ENCODE measurements around the gene SLC25A30. TPM values are rescaled to one million over a fixed set of nuclear protein-coding genes. Genes with fewer than 3 reads are reported as not detected.
A peak's percentile ranks its signal among the peaks of the same experiment; 100 is the strongest.
"Not testable (repeated sequence)": the region's sequence is repeated elsewhere in the genome, so short reads cannot be mapped to it uniquely, and the experiment has no call there.

The SLC25A30 gene
- total RNA-seq, 2 experiments from 2014 or later: 17.5 to 17.6 TPM

DNA sequence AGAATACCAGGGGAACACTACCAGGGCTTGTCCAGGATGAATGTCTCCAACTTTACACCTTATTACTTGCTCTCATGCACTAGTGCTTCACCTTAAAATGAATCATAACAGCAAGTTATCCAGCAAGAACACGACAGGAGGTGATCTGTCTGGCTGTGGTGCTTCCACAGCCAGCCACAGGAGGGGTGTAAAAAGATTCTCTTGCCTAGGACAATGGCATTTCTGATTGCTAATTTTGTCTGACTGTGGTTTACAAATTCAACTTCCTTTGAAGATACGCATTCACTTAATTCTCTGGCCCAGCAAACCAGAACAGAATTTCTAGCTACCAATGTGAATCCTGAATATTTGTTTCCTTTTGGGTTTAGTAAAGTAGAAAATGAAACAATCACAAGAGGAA is 23.5 kb upstream of the SLC25A30 start:
- DNase-seq: no peak
- Mint-ChIP-seq H3K27ac (peak overlapping the region; percentile 9), H3K27me3 (peaks cover 5% of the 10 kb centered on the region), H3K4me3 (no peak overlapping the region), H3K4me1 (peaks cover 29% of the 10 kb centered on the region), H3K36me3 (ENCODE audit: low read depth) (no peaks in the 10 kb centered on the region), H3K9me3 (no peaks in the 10 kb centered on the region)
- ChIA-PET POLR2A (interaction anchor here (0.9 kb wide), 1 partner anchor 24 kb away, joined by 4 read pairs; no protein-coding TSS in a partner anchor), CTCF (interaction anchor here (0.9 kb wide), 1 partner anchor 32 kb away, joined by 3 read pairs; no protein-coding TSS in a partner anchor)

DNA sequence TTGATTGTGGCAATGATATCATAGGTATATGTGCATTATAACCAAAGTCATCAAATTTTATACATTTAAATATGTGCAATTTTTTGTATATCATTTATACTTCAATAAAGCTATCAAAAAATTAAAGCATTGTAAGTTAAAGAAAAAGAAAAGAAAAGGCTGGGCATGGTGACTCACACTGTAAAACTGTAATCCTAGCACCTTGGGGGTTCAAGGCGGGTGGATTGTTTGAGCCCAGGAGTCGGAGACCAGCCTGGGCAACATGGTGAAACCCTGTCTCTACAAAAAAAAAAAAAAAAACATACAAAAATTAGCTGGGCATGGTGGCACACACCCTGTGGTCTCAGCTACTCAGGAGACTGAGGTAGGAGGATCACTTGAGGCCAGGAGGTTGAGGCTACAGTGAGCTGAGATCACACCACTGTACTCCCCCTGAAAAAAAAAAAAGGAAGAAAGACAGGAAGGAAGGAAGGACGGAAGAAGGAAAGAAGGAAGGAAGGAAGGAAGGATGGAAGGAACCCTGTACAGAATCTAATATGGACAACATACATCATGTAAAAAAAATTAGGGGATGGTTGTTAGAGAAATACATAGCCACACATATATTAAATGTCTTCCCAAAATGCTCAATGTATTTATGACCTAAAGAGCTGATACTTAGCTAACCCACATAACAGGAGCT is 21.7 kb upstream of the SLC25A30 start:
- peaks cover 27% of the 10 kb centered on the region for H3K4me1 Mint-ChIP-seq
- CTCF ChIA-PET: interaction anchor here (0.7 to 0.9 kb wide), 3 partner anchors 27 to 515 kb away, joined by 3 to 6 read pairs (median 3); no protein-coding TSS in a partner anchor
- no peaks in the 10 kb centered on the region for H3K27me3 Mint-ChIP-seq
- H3K36me3 Mint-ChIP-seq (ENCODE audit: low read depth): no peaks in the 10 kb centered on the region
- no peak overlapping the region for H3K4me3 Mint-ChIP-seq
- DNase-seq: no peak
- no peaks in the 10 kb centered on the region for H3K9me3 Mint-ChIP-seq
- no peak overlapping the region for H3K27ac Mint-ChIP-seq
- POLR2A ChIA-PET: interaction anchor here (1.1 kb wide), 1 partner anchor 21 kb away, joined by 3 read pairs; the partner anchor contains the start of gene SLC25A30

DNA sequence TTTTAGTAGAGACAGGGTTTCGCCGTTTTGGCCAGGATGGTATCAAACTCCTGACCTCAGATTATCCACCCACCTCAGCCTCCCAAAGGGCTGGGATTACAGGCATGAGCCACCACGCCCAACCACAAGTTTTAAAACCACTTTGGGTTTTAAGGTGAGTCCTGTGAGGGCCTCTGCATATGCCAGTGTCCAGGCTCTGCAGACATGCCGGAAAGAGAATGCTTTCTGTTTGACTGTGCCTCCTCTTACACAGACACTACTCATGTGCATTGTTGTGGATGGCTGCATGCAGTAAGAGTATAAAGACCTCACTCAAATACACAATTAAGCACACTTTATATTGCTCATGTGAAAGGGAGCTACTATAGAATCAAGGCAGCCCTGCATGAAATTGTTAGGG is 20.8 kb upstream of the SLC25A30 start:
- no peak for DNase-seq
- peaks cover 27% of the 10 kb centered on the region for H3K4me1 Mint-ChIP-seq
- no peak overlapping the region for H3K4me3 Mint-ChIP-seq
- no peak overlapping the region for H3K27ac Mint-ChIP-seq
- ChIA-PET CTCF (interaction anchor here (0.9 kb wide), 1 partner anchor 26 kb away, joined by 3 read pairs; no protein-coding TSS in a partner anchor), POLR2A (no interaction called here)
- H3K27me3 Mint-ChIP-seq: no peaks in the 10 kb centered on the region
- H3K36me3 Mint-ChIP-seq (ENCODE audit: low read depth): no peaks in the 10 kb centered on the region
- H3K9me3 Mint-ChIP-seq: no peaks in the 10 kb centered on the region

- ChIA-PET POLR2A (no interaction called here), CTCF (no interaction called here)
- Mint-ChIP-seq H3K4me1 (peaks cover 27% of the 10 kb centered on the region), H3K4me3 (no peak overlapping the region), H3K9me3 (no peaks in the 10 kb centered on the region), H3K27me3 (no peaks in the 10 kb centered on the region), H3K36me3 (ENCODE audit: low read depth) (no peaks in the 10 kb centered on the region), H3K27ac (no peak overlapping the region)
- no peak for DNase-seq
Observed at GRCh38 chr13:45437947-45438346, 19.8 kb upstream of the SLC25A30 start.

DNA sequence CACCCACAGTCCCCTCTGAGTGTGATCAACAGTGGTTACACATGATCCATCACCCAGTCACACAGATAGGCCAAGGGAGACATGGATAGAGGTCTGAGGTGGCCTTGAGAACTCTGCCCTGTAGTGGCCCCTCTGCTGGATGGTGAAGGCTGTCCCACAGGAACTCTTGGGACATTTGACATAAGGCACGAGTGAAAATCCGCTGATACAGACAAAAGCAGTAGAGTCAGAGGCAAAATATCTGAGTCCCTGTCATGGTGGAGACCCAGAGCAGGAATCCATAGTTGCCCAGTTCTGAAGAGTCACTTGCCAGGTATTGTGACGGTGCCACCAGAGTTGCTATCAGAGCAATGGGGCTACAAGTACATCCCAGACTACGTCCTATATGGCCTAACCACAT is 18.8 kb upstream of the SLC25A30 start:
- Mint-ChIP-seq H3K9me3 (no peaks in the 10 kb centered on the region), H3K27ac (no peak overlapping the region), H3K27me3 (no peaks in the 10 kb centered on the region), H3K4me1 (peaks cover 24% of the 10 kb centered on the region), H3K36me3 (ENCODE audit: low read depth) (no peaks in the 10 kb centered on the region), H3K4me3 (no peak overlapping the region)
- no peak for DNase-seq
- POLR2A ChIA-PET: no interaction called here
- CTCF ChIA-PET: interaction anchor here (0.6 kb wide), 1 partner anchor 347 kb away, joined by 4 read pairs; no protein-coding TSS in a partner anchor

- no peak overlapping the region for H3K4me3 Mint-ChIP-seq
- H3K27ac Mint-ChIP-seq: no peak overlapping the region
- peaks cover 18% of the 10 kb centered on the region for H3K4me1 Mint-ChIP-seq
- POLR2A ChIA-PET: no interaction called here
- H3K27me3 Mint-ChIP-seq: no peaks in the 10 kb centered on the region
- CTCF ChIA-PET: interaction anchor here (0.7 kb wide), 1 partner anchor 67 kb away, joined by 4 read pairs; no protein-coding TSS in a partner anchor
- H3K36me3 Mint-ChIP-seq (ENCODE audit: low read depth): no peaks in the 10 kb centered on the region
- DNase-seq: no peak
- no peaks in the 10 kb centered on the region for H3K9me3 Mint-ChIP-seq
Observed at GRCh38 chr13:45436332-45436731, 18.2 kb upstream of the SLC25A30 start.

- CTCF ChIA-PET: no interaction called here
- H3K36me3 Mint-ChIP-seq (ENCODE audit: low read depth): no peaks in the 10 kb centered on the region
- no peaks in the 10 kb centered on the region for H3K27me3 Mint-ChIP-seq
- no peak for DNase-seq
- no peaks in the 10 kb centered on the region for H3K9me3 Mint-ChIP-seq
- POLR2A ChIA-PET: no interaction called here
- no peak overlapping the region for H3K4me3 Mint-ChIP-seq
- no peak overlapping the region for H3K27ac Mint-ChIP-seq
- H3K4me1 Mint-ChIP-seq: peaks cover 7% of the 10 kb centered on the region
Observed at GRCh38 chr13:45434556-45435371, 16.6 kb upstream of the SLC25A30 start.

- Mint-ChIP-seq H3K4me3 (no peak overlapping the region), H3K27me3 (no peaks in the 10 kb centered on the region), H3K27ac (no peak overlapping the region), H3K9me3 (no peaks in the 10 kb centered on the region), H3K4me1 (peaks cover 2% of the 10 kb centered on the region), H3K36me3 (ENCODE audit: low read depth) (no peaks in the 10 kb centered on the region)
- CTCF ChIA-PET: no interaction called here
- no peak for DNase-seq
- POLR2A ChIA-PET: no interaction called here
Observed at GRCh38 chr13:45433381-45433790, 15.2 kb upstream of the SLC25A30 start.

DNA sequence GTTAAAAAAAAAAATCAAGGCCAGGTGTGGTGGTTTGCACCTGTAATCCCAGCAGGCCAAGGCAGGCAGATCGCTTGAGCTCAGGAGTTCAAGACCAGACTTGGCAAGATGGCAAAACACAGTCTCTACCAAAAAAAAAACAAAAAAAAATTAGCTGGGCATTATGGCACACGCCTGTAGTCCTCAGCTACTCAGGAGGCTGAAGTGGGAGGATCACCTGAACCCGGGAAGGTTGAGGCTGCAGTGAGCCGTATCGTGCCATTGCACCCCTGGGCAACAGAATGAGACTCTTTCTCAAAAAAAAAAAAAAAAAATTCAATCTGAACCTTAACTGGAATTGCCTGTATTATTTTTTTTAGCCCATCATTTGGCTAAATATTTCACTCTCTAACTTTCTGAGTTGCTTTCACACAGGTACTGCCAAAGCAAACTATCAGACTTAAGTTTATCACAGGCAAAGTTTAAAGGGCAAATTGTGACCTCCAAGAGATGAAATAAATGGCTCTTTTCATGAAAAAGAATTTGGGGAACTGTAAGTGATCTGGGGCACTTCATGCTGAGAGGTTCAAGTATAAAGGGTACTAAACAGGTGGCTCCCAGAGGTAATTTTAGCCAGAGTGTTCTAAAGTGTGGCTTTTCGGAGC is 14.7 kb upstream of the SLC25A30 start:
- ChIA-PET POLR2A (no interaction called here), CTCF (interaction anchor here (0.6 to 0.7 kb wide), 2 partner anchors 176 to 586 kb away, joined by 4 read pairs; no protein-coding TSS in a partner anchor)
- no peaks in the 10 kb centered on the region for H3K27me3 Mint-ChIP-seq
- no peak overlapping the region for H3K27ac Mint-ChIP-seq
- H3K9me3 Mint-ChIP-seq: no peaks in the 10 kb centered on the region
- no peak for DNase-seq
- H3K4me3 Mint-ChIP-seq: no peak overlapping the region
- no peaks in the 10 kb centered on the region for H3K4me1 Mint-ChIP-seq
- H3K36me3 Mint-ChIP-seq (ENCODE audit: low read depth): no peaks in the 10 kb centered on the region

- H3K27me3 Mint-ChIP-seq; H3K9me3 Mint-ChIP-seq; H3K4me1 Mint-ChIP-seq; H3K36me3 Mint-ChIP-seq (ENCODE audit: low read depth); POLR2A ChIA-PET; DNase-seq; H3K4me3 Mint-ChIP-seq; H3K27ac Mint-ChIP-seq: not testable (repeated sequence)
- CTCF ChIA-PET: interaction anchor here (0.9 kb wide), 1 partner anchor 55 kb away, joined by 3 read pairs; no protein-coding TSS in a partner anchor
Observed at GRCh38 chr13:45426056-45426841, 8.1 kb upstream of the SLC25A30 start.

DNA sequence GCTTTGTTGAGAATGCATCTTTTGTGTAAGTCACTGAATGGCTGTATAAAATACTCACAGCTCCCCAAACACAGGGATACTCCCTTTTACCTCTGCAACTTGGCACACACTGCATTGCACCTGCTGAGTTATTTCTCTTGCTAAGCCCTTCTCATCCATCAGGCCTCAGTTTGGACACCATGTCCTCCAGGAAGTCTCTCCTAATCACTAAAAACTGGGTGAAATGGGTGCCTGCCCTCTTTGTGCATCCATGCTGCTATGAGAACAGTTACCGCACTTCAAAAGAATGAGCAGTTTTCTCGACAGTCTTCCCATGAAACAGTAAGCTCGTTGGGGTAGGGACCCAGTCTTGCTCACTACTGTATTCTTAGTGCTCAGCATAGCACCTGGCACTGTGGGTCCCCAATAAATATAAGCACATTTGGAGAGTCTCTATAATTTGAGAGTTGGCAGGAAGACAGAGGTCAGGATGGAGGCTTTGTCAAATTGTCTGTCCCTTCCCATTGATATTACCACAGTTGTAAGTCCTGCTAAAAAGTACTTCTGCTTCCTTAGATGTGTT is 4.6 kb upstream of the SLC25A30 start:
- POLR2A ChIA-PET: no interaction called here
- no peak overlapping the region for H3K4me3 Mint-ChIP-seq
- peaks cover 2% of the 10 kb centered on the region for H3K27me3 Mint-ChIP-seq
- no peak overlapping the region for H3K27ac Mint-ChIP-seq
- no peak for DNase-seq
- CTCF ChIA-PET: no interaction called here
- peaks cover 3% of the 10 kb centered on the region for H3K4me1 Mint-ChIP-seq
- no peaks in the 10 kb centered on the region for H3K9me3 Mint-ChIP-seq
- no peaks in the 10 kb centered on the region for H3K36me3 Mint-ChIP-seq (ENCODE audit: low read depth)

DNA sequence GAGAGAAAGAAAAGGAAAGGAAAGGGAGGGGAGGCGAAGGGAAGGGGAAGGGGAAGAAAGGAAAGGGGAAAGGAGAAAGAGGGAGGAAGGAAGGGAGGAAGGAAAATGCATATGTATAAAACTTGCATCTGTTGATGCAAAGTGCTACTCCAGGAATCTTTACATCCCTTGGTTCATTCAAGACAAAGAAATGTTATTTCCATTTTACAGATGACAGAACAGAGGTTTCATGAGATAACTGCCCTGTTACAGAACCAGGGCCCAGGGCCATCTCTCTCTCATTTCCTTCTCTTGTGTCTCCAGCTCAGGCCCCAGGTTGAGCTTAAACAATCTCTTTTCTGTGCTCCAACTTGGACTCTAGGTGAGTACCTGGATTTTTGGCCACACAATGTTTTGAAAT is 1.8 kb upstream of the SLC25A30 start:
- CTCF ChIA-PET: no interaction called here
- Mint-ChIP-seq H3K27me3 (peaks cover 2% of the 10 kb centered on the region), H3K4me1 (peaks cover 13% of the 10 kb centered on the region), H3K4me3 (peak overlapping the region; percentile 37), H3K9me3 (no peaks in the 10 kb centered on the region), H3K36me3 (ENCODE audit: low read depth) (peaks cover 2% of the 10 kb centered on the region), H3K27ac (no peak overlapping the region)
- no peak for DNase-seq
- POLR2A ChIA-PET: no interaction called here

Measured in activated CD4-positive, alpha-beta memory T cell treated with anti-CD3 and anti-CD28 coated beads, Interleukin-2, amount 10 ng/mL, durations not matched to agents 7 days and 5 days (primary cell).